ENCODE measurements around the gene CYP19A1.

CYP19A1 gene

GRCh38 chr15:51186181-51186705 lies 152.2 kb downstream of the CYP19A1 start:
- TF ChIP-seq TAF1 (IDR thresholded peaks at IDR 0.05; ENCODE audit: low read depth) (no peak), CEBPB (IDR thresholded peaks at IDR 0.05) (no peak), TEAD4 (IDR thresholded peaks at IDR 0.05) (no peak), USF1 (IDR thresholded peaks at IDR 0.05) (no peak), REST (IDR thresholded peaks at IDR 0.05; ENCODE audit: low read depth) (no peak), ZBTB7A (IDR thresholded peaks at IDR 0.05; ENCODE audit: low read depth) (no peak), NFIC (IDR thresholded peaks at IDR 0.05) (no peak), RAD21 (IDR thresholded peaks at IDR 0.05; ENCODE audit: low read depth) (no peak), EGR1 (IDR thresholded peaks at IDR 0.05) (no peak), CREB1 (IDR thresholded peaks at IDR 0.05; ENCODE audit: low read depth) (no peak), YY1 (IDR thresholded peaks at IDR 0.05; ENCODE audit: low read depth) (no peak), EP300 (IDR thresholded peaks at IDR 0.05; ENCODE audit: borderline replicate concordance) (no peak), MAX (IDR thresholded peaks at IDR 0.05) (no peak), TCF12 (IDR thresholded peaks at IDR 0.05; ENCODE audit: low read depth) (no peak), FOXM1 (IDR thresholded peaks at IDR 0.05; ENCODE audit: borderline replicate concordance, low read depth) (no peak)

DNA sequence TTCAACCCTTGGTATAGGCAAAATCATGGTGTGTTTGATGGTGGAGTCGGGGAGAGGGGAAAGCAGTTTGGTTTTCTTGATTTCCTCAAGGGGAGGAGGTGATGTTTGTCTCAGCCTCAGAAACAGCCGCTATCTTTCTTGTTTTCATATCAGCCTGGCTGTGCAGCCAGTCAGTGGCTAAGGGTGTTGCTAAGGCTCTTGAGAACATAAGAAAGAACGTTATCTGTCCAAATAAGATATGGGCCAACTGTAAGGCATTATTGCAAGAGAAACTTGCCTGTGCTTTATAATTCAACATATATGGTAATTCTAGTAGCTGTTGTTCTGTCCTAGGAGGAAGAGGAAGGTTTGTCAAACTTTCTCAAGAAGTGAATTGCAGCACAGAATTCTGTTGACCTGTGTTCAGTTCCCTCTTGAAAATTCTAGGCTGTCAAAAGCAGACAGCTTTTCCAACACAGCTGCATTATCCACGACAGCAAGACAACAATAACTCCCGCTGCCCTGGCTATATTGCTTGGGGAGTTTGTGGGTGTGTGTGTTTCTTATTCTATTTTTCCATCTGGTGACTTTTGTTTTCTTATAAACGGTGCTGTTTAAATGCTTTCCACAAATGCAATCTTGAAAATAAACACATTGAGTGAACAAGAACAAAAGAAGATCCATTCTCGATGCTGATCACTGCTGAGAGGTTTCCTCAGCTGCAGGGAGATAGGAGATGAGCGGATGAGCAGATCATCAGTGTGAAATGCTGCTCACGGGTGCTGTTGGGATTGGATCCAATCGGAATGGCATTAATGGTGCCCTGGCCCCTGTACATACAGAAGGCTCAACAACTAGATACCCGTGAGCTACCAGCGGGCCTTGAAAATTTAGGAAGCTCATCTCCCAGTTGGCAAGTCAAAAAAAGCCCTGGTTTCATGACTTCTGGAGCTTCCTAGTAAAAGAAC lies 152.9 kb downstream of the CYP19A1 start:
- TF ChIP-seq ZBTB7A (IDR thresholded peaks at IDR 0.05; ENCODE audit: low read depth) (no peak), RAD21 (IDR thresholded peaks at IDR 0.05; ENCODE audit: low read depth) (no peak), CEBPB (IDR thresholded peaks at IDR 0.05) (no peak), TCF12 (IDR thresholded peaks at IDR 0.05; ENCODE audit: low read depth) (no peak), MAX (IDR thresholded peaks at IDR 0.05) (no peak), FOXM1 (IDR thresholded peaks at IDR 0.05; ENCODE audit: borderline replicate concordance, low read depth) (no peak), REST (IDR thresholded peaks at IDR 0.05; ENCODE audit: low read depth) (no peak), TEAD4 (IDR thresholded peaks at IDR 0.05) (no peak), TAF1 (IDR thresholded peaks at IDR 0.05; ENCODE audit: low read depth) (no peak)

GRCh38 chr15:51184627-51185026 lies 153.8 kb downstream of the CYP19A1 start:
- TF ChIP-seq YY1 (IDR thresholded peaks at IDR 0.05; ENCODE audit: low read depth) (no peak), REST (IDR thresholded peaks at IDR 0.05; ENCODE audit: low read depth) (no peak), CEBPB (IDR thresholded peaks at IDR 0.05) (no peak), CREB1 (IDR thresholded peaks at IDR 0.05; ENCODE audit: low read depth) (no peak), TAF1 (IDR thresholded peaks at IDR 0.05; ENCODE audit: low read depth) (no peak), NFIC (IDR thresholded peaks at IDR 0.05) (no peak), TCF12 (IDR thresholded peaks at IDR 0.05; ENCODE audit: low read depth) (no peak), RAD21 (IDR thresholded peaks at IDR 0.05; ENCODE audit: low read depth) (no peak), FOXM1 (IDR thresholded peaks at IDR 0.05; ENCODE audit: borderline replicate concordance, low read depth) (no peak), EGR1 (IDR thresholded peaks at IDR 0.05) (no peak), USF1 (IDR thresholded peaks at IDR 0.05) (no peak), EP300 (IDR thresholded peaks at IDR 0.05; ENCODE audit: borderline replicate concordance) (no peak), MAX (IDR thresholded peaks at IDR 0.05) (no peak), TEAD4 (IDR thresholded peaks at IDR 0.05) (no peak), ZBTB7A (IDR thresholded peaks at IDR 0.05; ENCODE audit: low read depth) (no peak)
